Epithelial cell of proximal tubule (primary cell): ENCODE data around the gene OASL. TPM values are rescaled to one million over a fixed set of nuclear protein-coding genes. Genes with fewer than 3 reads are reported as not detected.

ENCODE experiments used
- DNase-seq: peaks from one replicate; pipeline ENCODE4 v3.0.0-alpha.2; 2011; ENCODE audit warnings: low read depth
- H3K4me3 ChIP-seq: 2 replicates; pipeline ENCODE4 v1.5.1; 2011; ENCODE audit warnings: low read depth, mild to moderate bottlenecking, low read length
- CTCF ChIP-seq: conservative IDR thresholded peaks from 2 replicates; pipeline ENCODE4 v1.5.1; 2012; ENCODE audit warnings: low read depth, mild to moderate bottlenecking, low read length
- total RNA-seq: library from RNA; depleted of rRNA; stranded (reverse); fragments of >200 nt; gene quantifications from 2 replicates; pipeline ENCODE4 v1.2.3, GENCODE V29; 2015

Gene OASL
- total RNA-seq, 1 donor from 2014 or later: 0.12 TPM

GRCh38 chr12:120980800-120981368 lies 58.2 kb downstream of the OASL start:
- no peak for DNase-seq
- H3K4me3 ChIP-seq: peak overlapping the region; percentile 70
- no peak for TF ChIP-seq CTCF

- DNase-seq: no peak
These were observed 59.0 kb downstream of the OASL start for GRCh38 chr12:120979862-120980696.

GRCh38 chr12:120979220-120979861 lies 59.7 kb downstream of the OASL start:
- peak overlapping the region; percentile 70 for H3K4me3 ChIP-seq
- no peak for TF ChIP-seq CTCF
- no peak for DNase-seq

More at GRCh38 chr12:120979862-120980696, 59.0 kb downstream of the OASL start:
- peak overlapping the region; percentile 70 for H3K4me3 ChIP-seq
- no peak for TF ChIP-seq CTCF

- TF ChIP-seq CTCF: no peak
- H3K4me3 ChIP-seq: peak within 1 kb of the TSS; percentile 70
- DNase-seq: no peak
These were observed 60.5 kb downstream of the OASL start, which contains the start of gene HNF1A for GRCh38 chr12:120978296-120979219. TSS of gene HNF1A (plus strand) at chr12:120978543. CDS start at chr12:120978769, 226 bp downstream.

GRCh38 chr12:120977531-120978295 lies 61.3 kb downstream of the OASL start:
- no peak for DNase-seq
- TF ChIP-seq CTCF: no peak
- peak overlapping the region; percentile 70 for H3K4me3 ChIP-seq
